Measurements from ENCODE around the gene CRAMP1. TPM values are rescaled to one million over a fixed set of nuclear protein-coding genes. Genes with fewer than 3 reads are reported as not detected.

The CRAMP1 gene, protein sequence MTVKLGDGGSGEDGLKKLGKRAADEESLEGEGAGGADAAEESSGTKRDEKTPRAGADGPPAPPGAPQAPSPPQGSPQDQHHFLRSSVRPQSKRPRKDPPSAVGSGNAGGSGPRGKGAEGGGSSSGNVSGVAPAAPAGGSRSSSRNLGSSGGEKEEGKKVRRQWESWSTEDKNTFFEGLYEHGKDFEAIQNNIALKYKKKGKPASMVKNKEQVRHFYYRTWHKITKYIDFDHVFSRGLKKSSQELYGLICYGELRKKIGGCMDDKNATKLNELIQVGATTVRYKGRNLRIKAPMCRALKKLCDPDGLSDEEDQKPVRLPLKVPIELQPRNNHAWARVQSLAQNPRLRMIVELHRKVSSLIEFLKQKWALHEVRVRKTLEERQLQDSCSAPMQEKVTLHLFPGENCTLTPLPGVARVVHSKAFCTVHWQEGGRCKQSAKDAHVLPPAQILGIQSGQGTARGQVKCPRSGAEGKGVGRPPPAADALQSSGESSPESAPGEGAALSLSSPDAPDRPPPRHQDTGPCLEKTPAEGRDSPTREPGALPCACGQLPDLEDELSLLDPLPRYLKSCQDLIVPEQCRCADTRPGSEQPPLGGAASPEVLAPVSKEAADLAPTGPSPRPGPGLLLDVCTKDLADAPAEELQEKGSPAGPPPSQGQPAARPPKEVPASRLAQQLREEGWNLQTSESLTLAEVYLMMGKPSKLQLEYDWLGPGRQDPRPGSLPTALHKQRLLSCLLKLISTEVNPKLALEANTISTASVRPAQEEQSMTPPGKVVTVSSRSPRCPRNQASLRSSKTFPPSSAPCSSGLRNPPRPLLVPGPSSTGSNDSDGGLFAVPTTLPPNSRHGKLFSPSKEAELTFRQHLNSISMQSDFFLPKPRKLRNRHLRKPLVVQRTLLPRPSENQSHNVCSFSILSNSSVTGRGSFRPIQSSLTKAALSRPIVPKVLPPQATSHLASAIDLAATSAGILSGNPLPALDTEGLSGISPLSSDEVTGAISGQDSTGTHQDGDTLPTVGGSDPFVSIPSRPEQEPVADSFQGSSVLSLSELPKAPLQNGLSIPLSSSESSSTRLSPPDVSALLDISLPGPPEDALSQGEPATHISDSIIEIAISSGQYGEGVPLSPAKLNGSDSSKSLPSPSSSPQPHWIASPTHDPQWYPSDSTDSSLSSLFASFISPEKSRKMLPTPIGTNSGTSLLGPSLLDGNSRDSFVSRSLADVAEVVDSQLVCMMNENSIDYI (N-terminal part only)
- total RNA-seq (ENCODE audit: low replicate concordance): 11.7 and 19.5 TPM in 2 replicates

DNA sequence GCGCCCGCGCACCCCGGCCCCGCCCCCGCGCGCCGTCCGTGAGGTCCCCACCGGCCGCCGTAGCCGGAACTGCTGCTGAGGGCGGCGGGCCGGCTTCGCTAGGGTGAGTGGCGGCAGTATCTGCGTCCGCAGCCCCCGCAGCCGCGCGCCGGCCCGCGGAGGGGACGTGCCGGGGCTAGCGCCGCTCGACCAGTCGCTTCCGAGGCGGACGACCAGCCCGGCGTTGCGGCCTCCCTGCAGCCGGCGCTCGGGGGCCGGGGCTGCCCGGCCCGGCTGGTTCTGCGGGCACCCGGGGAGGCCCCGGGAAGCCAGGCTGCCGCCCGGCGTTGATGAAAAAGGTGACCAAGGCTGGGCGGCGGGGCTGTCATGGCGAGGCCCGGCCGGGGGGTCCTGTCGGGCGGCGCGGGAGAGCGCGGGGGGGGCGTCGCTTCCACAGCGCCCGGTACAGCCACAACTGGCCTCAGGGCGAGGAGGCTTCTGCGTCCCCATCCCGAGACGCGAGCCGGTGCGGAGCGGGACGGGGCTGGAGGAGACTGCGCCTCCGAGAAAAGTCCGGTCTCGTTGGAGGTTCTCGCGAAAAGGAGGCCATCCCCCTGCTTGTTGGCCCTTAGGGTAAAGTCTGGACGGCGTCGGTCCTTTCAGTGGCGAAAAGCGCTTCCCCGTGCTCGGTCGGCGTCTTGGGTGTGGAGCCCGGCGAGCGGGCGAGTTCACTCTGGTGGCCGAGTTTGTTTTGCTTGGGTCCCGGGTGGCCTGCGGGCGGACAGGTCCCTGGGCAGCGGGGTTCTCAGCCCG is at the start of gene CRAMP1:
TSS of gene CRAMP1 (plus strand) at position 41 of the 792 bp plus-strand sequence. CDS start 2,280 bp downstream, outside the sequence.
- Mint-ChIP-seq H3K4me1 (peaks cover 33% of the 10 kb centered on the region), H3K36me3 (peaks cover 16% of the 10 kb centered on the region), H3K27ac (peak within 1 kb of the TSS; percentile 83), H3K9me3 (no peaks in the 10 kb centered on the region), H3K4me3 (peak within 1 kb of the TSS; percentile 97), H3K27me3 (ENCODE audit: insufficient read depth, low read depth) (peaks cover 8% of the 10 kb centered on the region)
- peak within 1 kb of the TSS; percentile 97 for H3K4me2 ChIP-seq
- H4K20me1 ChIP-seq (ENCODE audit: low read depth): peaks cover 16% of the 10 kb centered on the region
- H3K79me2 ChIP-seq (ENCODE audit: low read depth): peaks cover 67% of the 10 kb centered on the region
- H2AFZ ChIP-seq (replicated peaks): no peak within 1 kb of the TSS
- H3K36me3 ChIP-seq: no peaks in the 10 kb centered on the region
- H3K4me1 ChIP-seq: peaks cover 27% of the 10 kb centered on the region
- no peak within 1 kb of the TSS for H3K27ac ChIP-seq
- H3K9ac ChIP-seq: peak within 1 kb of the TSS; percentile 75
- peaks cover 33% of the 10 kb centered on the region for H3F3A ChIP-seq (ENCODE audit: low read depth)
- H3K4me3 ChIP-seq: peak within 1 kb of the TSS; percentile 93
- H3K9me3 ChIP-seq (ENCODE audit: low read depth): no peaks in the 10 kb centered on the region
- peaks cover 16% of the 10 kb centered on the region for H3K27me3 ChIP-seq
- peak; percentile 54 for DNase-seq (ENCODE audit: low spot score)
- no peak for TF ChIP-seq EZH2phosphoT487 (IDR thresholded peaks at IDR 0.05)
- TF ChIP-seq EZH2 (IDR thresholded peaks at IDR 0.05): no peak
- TF ChIP-seq, protein P1, sequence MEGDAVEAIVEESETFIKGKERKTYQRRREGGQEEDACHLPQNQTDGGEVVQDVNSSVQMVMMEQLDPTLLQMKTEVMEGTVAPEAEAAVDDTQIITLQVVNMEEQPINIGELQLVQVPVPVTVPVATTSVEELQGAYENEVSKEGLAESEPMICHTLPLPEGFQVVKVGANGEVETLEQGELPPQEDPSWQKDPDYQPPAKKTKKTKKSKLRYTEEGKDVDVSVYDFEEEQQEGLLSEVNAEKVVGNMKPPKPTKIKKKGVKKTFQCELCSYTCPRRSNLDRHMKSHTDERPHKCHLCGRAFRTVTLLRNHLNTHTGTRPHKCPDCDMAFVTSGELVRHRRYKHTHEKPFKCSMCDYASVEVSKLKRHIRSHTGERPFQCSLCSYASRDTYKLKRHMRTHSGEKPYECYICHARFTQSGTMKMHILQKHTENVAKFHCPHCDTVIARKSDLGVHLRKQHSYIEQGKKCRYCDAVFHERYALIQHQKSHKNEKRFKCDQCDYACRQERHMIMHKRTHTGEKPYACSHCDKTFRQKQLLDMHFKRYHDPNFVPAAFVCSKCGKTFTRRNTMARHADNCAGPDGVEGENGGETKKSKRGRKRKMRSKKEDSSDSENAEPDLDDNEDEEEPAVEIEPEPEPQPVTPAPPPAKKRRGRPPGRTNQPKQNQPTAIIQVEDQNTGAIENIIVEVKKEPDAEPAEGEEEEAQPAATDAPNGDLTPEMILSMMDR (IDR thresholded peaks at IDR 0.05): no peak

DNA sequence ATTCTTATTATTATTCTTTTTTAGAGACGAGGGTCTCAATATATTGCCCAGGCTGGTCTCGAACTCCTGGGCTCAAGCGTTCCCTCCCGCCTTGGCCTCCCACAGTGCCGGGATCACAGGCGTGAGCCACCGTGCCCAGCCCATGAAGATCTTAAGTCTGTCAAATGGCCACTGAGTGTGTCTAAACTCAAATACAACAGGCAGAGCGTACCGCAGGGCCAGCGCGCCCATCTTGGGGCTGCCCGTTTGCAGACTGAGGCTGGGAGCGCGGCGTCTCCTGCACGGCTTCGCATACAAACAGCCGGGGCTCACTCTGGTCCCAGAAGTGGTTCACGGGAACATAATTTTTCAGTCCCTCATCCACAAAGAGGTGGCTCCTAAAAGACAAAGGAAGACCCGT is 48.4 kb upstream of the CRAMP1 start:
- Histone ChIP-seq H3K79me2 (ENCODE audit: low read depth) (no peaks in the 10 kb centered on the region), H4K20me1 (ENCODE audit: low read depth) (no peaks in the 10 kb centered on the region), H3K9me3 (ENCODE audit: low read depth) (no peaks in the 10 kb centered on the region), H3K4me1 (no peaks in the 10 kb centered on the region), H3K4me2 (no peak overlapping the region), H3K27ac (no peak overlapping the region), H3K27me3 (no peaks in the 10 kb centered on the region), H3K4me3 (no peak overlapping the region), H3F3A (ENCODE audit: low read depth) (no peaks in the 10 kb centered on the region), H3K36me3 (no peaks in the 10 kb centered on the region), H3K9ac (no peak overlapping the region), H2AFZ (replicated peaks) (no peak overlapping the region)
- no peaks in the 10 kb centered on the region for H3K9me3 Mint-ChIP-seq
- DNase-seq (ENCODE audit: low spot score): no peak
- H3K27me3 Mint-ChIP-seq (ENCODE audit: insufficient read depth, low read depth): peaks cover 4% of the 10 kb centered on the region
- H3K36me3 Mint-ChIP-seq: peaks cover 24% of the 10 kb centered on the region
- no peaks in the 10 kb centered on the region for H3K4me1 Mint-ChIP-seq
- H3K27ac Mint-ChIP-seq: no peak overlapping the region
- H3K4me3 Mint-ChIP-seq: no peak overlapping the region
- TF ChIP-seq EZH2phosphoT487 (IDR thresholded peaks at IDR 0.05) (no peak), EZH2 (IDR thresholded peaks at IDR 0.05) (no peak)
- TF ChIP-seq, protein P1 (IDR thresholded peaks at IDR 0.05): no peak

DNA sequence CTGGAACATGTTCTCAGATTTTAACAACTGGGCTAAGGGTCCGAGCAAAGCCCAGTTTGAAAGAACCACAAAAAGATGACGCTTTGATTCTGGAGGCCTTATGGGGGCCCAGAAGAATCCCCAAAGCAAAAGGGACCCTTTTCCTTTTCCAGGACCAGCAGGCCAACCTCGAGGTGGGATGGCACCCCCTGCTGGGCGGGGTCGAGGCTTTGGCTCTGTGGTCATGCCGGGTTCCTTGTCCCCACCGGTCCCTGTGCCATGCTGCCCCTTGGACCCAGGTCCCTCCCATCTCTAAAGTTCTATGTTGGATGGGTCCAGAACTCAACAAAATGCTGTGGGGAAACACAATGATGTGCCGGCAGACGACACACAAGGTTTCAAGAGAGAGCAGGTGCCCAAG is 47.8 kb upstream of the CRAMP1 start:
- Mint-ChIP-seq H3K4me3 (no peak overlapping the region), H3K27ac (no peak overlapping the region), H3K4me1 (no peaks in the 10 kb centered on the region), H3K27me3 (ENCODE audit: insufficient read depth, low read depth) (peaks cover 4% of the 10 kb centered on the region), H3K36me3 (peaks cover 24% of the 10 kb centered on the region), H3K9me3 (no peaks in the 10 kb centered on the region)
- H3K36me3 ChIP-seq: no peaks in the 10 kb centered on the region
- no peak overlapping the region for H2AFZ ChIP-seq (replicated peaks)
- no peak for DNase-seq (ENCODE audit: low spot score)
- H3K4me1 ChIP-seq: no peaks in the 10 kb centered on the region
- H3K9me3 ChIP-seq (ENCODE audit: low read depth): no peaks in the 10 kb centered on the region
- H3K27ac ChIP-seq: no peak overlapping the region
- TF ChIP-seq EZH2 (IDR thresholded peaks at IDR 0.05): no peak
- TF ChIP-seq EZH2phosphoT487 (IDR thresholded peaks at IDR 0.05): no peak
- TF ChIP-seq, protein P1 (IDR thresholded peaks at IDR 0.05): no peak
- no peaks in the 10 kb centered on the region for H3K27me3 ChIP-seq
- H3K4me3 ChIP-seq: no peak overlapping the region
- H3K79me2 ChIP-seq (ENCODE audit: low read depth): no peaks in the 10 kb centered on the region
- no peak overlapping the region for H3K9ac ChIP-seq
- no peaks in the 10 kb centered on the region for H3F3A ChIP-seq (ENCODE audit: low read depth)
- H4K20me1 ChIP-seq (ENCODE audit: low read depth): no peaks in the 10 kb centered on the region
- no peak overlapping the region for H3K4me2 ChIP-seq

All from neural progenitor cell (in vitro differentiated cells).